Ovary (tissue), 3 donors: ENCODE results near the gene ARID1B.

Experiments
- CTCF ChIP-seq, 3 donors: fragments of 450-650 bp in 2 of 3; fragments of 200-600 bp in 1 of 3; IDR thresholded peaks; one replicate each; pipeline versions ENCODE4 v1.5.1 to v1.8.0; 2016 to 2022; ENCODE audit warnings: antibody characterized with exemption in 3 of 3, mild to moderate bottlenecking in 1 of 3
- POLR2A ChIP-seq: fragments of 450-650 bp; IDR thresholded peaks from one replicate; pipeline ENCODE4 v1.6.1; 2017; ENCODE audit warnings: antibody characterized with exemption, mild to moderate bottlenecking, moderate library complexity
- donor health status: DM: no; HTN: no; CAD: no.

- TF ChIP-seq CTCF (IDR thresholded peaks at IDR 0.05) (no peak), POLR2A (no peak)
Observed at GRCh38 chr6:156953127-156953478, 175.9 kb downstream of the ARID1B start.
